HG03280 (cell line): Measurements from ENCODE around the gene SETD3.
A peak's percentile ranks its signal among the peaks of the same experiment; 100 is the strongest.

Source experiments
- ATAC-seq: cut with Tn5 transposase; IDR thresholded peaks from one replicate; pipeline ENCODE4 v1.9.1; 2021; ENCODE audit warnings: mild to moderate bottlenecking, moderate library complexity; ENCODE audit not compliant: unreplicated experiment

Gene SETD3

DNA sequence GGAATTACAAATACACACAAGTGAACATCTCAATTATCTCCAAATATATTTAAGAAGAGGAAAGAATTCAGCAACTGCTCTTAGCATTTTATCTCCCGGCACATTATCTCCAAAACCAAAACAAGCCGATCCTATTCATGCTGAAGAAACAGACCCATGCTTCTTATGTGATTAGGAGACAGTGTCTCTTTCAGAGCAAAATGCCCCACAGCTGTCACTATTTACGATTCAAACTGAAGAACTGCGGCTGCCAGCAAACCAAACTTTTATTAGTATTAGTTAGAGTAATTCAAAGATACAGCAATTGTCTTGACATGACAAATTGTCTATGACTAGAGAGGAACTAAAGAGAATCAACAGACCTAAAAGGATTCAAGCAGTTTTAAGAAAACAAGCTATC is 79.4 kb downstream of the SETD3 start:
- ATAC-seq, result no peak

DNA sequence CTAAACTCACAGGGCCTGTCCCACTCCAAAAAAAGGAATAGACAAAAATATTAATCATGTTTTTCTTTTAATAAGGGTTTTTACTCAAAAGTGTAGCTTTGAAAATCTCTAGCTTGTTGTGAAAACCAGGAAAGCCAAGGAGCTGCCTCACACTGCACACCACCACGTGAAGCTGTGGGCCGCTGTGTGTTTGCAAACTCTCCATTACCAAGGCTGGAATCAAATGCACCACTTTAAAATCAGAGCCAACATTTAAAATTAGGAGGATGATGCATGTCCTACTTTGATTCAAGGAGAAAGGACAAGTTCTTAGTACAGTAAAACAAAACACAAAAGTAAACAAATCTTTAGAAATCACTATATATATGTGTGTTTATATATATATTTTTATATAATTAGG is 83.0 kb downstream of the SETD3 start:
- ATAC-seq, result no peak

DNA sequence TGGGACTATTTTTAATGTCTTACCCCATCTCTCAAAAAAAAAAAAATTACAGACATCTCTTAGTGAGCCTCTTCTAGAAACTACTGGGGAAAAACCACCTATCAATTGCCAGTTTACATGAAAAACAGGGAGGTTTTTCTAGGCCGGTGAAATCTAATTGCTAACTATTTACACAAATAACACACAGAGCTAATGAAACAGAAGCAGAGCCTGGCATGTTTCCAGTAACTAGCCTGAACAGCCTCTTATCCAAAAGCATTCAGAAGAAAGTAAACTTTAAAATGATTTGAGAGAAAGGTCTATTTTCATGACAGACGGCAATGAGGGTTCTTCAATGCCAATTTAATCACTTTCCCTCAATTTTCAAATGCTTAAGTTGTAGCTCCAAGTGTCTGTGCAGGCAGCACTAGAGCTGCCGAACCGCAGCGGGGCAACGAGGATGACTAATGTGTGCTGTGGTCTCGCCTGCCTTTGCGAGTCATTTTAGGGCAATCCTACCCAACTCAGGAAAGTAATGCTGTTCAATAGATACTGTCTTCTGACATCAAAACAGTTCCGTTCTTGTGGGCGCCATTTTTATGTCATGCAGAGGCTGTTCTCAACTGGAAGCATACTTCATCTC is 84.6 kb downstream of the SETD3 start:
- no peak for ATAC-seq

DNA sequence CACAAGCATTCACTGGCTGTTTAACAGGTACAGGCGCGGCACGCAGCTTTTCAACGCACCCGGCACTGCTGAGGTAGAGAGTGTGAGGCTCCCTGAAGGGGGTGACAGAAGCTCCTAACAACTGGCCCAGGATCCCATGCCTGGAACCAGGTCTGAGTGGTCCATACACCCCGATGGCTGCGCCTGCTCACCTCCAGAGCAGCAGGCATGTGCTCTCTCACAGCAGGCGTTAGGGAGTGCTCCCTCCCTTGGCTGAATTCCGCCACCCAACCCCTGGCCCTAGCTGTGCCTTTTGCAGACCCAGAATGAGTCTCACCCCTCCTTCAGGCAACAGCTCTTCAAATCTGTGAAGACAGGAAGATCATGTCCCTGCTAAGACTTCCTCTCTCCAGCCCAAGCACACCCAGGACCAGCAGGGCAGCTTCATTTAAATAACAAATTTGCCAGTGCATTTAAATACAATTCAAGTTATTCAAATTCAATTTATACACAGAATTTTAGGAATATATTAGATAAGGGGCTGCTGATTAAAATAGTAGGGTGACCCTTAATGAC is 86.0 kb downstream of the SETD3 start:
- ATAC-seq, result no peak

DNA sequence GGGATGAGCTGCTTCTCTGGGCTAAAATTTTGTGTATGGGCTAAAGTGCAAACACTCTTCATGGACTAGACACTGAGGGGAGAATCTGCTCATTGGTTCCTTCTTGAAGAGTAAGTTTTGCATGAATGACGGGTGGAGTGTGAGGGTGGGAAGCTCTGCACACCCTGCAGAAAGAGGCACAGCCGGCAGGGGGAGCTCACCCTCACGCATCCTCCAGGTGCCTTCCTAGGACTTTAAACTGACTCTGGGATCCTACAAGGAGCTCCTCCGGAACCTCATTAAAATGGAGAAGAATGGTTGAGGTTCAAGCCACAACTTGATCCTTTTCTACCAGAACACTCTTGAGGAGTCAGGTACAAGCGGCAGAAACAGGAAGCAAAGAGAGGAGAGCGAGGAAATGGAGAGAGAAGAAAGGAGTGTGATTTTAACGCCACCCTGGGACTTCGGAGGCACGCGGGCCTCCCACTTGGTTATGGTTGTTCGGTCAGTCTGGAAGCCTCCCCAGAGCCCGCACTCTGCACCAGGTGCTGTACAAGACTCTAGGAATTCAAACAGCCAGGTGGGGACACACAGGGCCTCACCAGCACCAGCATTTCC is 87.5 kb downstream of the SETD3 start:
- ATAC-seq, result peak; percentile 53

DNA sequence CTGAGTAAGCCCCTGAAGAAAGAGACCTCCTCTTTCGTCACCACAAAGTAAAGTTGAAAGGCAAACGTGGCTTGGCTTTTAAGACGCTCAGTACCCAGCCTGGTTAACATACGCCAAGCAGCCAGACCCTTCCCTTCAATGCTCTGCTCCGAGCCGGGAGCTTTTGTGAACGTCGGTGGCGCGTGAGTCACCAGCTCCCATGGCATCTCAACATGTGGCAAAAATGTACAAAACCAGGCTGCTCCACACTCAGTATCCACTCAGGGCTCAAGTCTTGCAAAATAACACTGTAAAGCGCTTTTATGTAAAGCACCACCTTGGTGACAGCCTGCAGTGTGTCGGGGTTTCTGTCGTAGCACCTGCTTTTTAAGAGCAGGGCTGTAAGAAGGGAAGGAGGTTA is 89.0 kb downstream of the SETD3 start:
- ATAC-seq, result no peak

DNA sequence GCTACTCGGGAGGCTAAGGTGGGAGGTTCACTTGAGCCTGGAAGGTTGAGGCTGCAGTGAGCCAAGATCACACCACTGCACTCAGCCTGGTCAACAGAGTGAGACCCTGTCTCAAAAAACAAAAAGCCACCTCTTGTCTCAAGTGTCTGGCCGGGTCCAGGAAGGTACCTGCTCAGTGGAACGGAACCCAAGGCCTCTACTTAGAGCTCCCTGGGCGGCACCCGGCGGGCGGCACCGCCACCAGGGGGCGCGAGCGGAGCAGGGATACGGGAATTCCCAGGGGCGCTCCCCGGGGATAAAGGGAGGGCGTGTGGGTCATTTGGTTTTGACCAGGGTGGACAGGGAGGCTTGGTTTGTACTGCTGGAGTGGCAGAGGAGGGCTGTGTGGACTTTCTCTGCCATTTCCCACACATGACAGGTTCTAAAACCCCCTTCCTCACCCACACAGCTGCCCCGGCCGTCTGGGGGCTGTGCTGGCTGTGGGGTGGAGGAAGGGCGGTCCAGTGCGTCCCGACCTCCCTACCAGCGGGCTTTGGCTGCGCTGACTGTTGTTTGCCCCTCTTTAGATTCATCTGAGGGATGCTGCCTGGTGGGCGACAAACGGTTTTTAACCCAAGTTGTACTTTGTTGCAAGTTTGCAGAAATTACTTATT is 91.4 kb downstream of the SETD3 start:
- ATAC-seq, result peak; percentile 45

DNA sequence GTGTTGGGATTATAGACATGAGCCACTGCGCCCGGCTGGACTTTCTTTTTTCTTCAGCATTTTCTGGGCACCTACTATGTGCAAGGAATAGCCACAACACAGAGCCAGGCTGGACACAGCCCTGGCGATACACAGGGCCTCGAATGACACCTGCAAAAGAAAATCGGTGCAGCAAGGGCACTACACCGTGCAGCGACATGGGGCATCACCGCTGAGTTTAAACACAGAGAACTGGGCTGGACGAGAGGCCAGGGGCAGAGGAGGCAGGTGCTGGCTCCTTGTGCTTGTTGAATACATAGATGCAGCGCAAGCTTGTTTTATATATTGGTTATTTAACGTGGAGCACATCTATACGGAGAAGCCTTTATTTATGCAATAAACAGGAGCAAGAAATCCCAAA is 92.4 kb downstream of the SETD3 start:
- no peak for ATAC-seq

DNA sequence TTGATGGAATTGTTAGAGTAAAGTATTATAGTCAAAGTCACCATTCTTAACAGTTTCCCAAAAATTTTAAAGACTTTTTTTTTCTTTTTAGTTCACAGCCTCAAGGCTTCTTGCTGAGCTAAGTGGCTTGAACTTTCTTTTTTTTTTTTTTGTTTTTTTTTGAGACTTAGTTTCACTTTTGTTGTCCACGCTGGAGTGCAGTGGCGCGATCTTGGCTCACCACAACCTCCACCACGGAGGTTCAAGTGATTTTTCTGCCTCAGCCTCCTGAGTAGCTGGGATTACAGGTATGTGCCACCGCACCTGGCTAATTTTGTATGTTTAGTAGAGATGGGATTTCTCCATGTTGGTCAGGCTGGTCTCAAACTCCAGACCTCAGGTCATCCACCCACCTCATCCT is 92.8 kb downstream of the SETD3 start:
- ATAC-seq, result no peak

DNA sequence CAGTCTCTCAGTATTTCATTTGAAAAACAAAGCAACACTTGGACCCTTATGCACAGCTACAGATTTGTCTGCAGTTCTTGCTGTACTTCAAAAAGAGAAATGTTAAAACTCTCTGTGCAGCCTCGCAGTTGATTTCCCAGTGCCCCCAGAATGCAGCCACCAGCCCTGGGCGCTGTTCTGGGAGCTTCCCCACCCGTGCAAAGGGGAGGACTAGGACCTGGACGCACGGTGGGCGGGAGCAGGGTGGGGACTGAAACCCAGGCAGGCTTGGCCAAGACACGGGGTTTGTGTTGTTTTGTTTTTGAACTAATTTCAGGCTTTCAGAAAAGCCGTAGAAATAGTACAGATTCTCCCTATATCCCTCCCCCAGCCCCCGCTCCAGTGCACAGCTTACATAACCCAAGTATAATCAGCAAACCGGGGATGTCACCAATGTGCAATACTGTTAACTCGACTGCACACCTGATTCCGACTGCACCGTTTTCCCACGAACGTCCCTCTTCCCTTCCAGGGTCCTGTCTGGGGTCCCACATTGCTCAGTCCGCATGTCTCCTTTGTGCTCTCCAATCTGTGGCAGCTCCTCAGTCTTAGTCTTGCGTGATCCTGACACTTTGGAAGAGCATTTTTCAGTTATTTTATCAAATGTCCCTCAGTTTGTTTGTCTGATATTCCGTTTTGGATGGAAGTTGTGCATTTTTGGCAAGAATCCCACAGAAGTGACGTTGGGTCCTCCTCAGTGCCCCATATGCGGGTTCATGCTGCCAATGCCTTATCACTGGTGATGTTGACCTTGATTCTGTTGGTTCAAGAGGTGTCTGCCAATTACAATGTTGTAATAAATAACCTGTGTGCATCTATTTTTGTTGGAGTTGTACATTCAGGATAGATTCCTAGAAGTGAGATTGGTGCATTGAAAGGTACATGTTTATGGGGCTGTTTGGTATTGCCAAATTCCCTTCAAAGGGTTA is 95.9 kb downstream of the SETD3 start:
- no peak for ATAC-seq

DNA sequence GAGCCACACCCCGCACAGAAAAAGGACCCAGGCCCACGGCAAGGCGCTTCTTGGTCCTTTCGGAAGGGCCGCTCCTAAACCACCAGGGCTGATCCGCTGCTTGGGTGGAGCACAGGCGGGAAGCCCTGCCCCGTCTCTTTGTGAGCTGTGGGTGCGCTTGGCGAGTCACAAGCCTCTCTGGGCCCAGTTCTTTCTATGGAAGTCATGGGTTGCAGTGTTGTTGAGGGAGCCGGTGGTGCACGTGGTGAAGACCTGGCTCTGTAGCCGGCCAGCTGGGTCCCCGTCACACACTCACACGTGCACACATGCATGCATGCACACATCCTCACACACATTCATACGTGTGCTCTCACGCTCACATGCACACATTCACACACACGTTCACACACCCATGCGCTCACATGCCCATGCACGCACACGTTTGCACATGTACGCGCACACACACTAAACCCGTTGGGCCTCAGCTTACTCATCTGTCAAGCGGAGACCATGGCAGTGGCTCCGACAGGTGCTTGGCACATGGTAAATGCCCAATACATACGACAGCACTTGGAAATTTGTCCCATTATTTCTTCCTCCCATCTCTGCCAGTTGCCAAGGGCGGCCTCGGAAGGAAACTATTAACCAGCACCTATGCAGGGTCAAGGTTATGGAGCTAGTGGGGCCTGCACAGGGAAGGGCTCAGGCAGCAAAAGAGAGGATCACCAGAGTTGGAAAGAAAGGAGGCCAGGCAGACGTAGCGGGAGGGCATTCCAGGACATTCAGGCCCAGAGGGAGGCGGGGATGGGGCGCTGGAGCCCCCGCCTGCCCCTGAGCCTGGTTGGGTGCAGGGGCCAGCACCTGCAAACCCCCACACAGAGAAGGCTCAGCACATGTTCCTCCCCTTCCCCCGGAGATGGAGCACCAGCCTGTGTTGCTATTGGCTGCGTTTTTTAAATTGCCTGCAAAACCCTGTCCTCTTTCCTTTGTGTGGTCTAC is 96.9 kb downstream of the SETD3 start:
- ATAC-seq, result no peak

DNA sequence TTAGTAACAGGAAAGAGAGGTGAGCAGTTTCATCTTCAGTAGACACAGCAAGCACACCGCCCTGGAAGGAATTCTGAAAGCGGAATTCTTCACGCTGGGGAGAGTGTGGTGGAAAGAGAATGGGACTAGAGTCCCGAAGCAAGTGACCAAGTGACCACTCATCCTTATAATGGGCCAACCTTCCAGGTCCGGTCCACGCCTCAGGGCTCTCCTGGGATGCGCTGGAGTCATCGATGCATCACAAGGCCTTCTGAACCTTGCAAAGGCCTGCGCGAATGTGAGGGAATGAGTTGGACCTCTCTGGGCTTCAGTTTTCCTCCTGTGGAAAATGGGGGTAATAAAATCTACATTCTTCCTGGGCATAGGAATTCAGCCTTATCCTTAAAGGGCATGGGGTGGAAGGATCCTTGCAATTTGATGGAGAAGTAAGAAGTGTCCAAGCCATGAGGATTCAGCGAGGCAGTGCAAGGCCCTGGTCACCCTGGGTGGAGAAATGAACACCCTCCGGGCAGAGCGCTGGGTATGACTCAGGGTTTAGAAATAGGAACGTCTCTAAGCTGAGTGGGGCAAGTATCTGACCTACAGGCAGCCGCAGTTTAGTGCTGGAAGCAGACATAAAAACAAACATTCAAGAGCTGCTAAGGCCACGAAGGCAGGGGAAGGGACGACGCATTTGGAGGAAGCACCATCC is 97.7 kb downstream of the SETD3 start:
- no peak for ATAC-seq

DNA sequence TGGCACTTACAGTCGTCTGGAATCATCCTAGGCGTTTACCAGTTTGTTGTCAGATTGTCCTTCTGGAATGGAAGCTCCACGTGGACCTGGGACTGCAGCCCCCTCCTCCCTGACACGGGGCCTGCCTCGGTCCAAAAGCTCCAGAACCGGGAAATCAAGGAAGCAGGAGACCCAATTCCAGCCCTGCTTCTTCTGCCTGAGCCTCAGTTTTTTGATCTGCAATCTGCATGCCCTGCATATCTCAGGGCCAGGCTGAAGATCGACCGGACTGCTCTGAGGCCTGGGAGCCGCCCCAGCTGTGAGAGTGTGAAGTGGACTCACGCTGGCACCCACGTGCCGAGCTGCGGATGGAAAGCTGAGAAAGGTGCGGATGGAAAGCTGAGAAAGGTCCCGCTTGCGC is 98.6 kb downstream of the SETD3 start:
- no peak for ATAC-seq

DNA sequence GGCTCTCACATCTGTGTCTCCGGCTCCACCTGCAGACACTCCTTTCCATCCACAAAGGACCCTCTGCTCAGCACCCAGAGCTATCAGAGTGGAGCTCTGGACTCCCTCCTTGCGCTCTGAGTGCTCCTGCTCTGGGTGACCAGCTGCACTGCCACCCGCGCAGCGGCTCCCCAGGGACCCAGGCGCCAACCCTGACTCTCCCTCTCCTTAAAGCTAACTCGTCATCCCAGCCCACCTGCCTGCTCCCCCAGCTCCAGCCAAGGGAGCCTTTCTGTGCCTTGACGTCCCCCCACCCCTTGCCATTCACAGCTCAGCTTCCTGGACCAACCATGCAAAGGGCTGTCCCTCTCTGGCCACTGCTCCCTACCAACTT is 99.0 kb downstream of the SETD3 start:
- no peak for ATAC-seq

DNA sequence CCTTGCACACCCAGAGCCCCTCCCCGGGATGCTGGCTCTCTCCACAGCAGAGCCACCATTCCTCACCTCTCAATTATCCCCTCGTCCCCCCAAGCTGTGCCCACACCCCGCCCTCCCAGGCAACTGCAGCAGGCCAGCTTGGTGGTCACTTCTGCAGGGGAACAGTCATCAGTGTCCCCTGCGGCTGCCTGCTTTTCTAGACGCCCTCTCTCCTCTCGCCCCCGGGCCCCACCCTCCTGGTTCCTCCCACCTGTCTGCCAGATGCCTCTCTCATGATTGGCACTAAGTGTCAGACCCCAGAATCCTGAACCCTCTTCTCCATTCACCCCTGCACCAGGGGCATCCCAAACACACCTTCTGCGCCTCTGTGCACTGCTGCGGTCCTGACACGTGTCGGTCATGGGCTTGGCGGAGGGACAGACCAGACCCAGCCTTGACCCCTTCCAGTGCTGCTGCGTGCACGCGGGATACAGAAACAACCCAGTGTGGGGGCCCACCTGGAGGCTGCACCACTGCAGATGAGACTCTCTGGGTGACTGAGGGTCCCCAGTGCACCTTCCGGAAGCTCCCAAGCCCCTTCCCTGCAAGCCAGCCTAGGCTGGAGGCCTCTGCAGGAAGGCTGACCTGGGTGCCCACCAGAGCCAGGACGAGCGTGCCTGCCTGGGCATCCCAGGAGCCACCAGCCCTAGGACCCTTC is 99.5 kb downstream of the SETD3 start:
- no peak for ATAC-seq

DNA sequence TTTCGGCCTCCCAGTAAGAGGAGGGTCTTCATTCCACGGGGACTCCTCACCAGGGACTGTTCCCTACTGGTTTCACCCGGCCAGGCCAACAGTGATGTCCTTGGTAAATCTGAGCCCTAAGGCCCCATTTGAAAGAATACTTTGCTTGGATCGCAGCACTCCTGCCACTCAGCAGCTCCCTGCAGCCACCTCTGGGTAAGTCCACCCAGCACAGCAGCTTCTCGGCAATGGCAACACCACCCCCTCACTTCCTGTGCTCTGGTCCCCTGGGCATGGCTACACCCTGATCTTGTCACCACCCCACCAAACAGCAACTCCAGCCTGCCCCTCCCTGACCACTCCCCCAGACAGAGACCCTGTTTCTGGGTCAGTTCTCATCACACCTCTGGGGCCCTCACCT is 100.3 kb downstream of the SETD3 start:
- no peak for ATAC-seq

DNA sequence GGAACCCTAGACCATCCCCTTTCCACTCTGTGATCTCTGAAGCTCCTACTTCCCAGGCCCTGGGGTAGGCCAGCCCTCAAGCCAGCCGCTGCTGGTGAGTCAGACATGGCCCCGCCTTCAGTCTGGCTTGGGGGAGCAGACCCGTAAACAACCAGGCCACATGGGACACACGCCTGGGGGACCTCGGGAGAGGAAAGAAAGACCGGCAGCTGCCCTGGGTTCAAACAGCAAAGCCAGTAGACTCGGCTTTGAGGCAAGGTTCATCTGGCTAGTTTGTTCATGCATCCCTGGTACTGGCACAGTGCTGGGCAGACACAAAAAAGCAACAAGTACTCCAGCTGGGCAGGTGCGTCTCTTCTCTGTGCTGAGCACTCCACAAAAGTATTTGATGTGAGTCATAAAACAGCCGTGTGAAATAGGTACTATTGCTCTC is 101.9 kb downstream of the SETD3 start:
- ATAC-seq, result no peak

DNA sequence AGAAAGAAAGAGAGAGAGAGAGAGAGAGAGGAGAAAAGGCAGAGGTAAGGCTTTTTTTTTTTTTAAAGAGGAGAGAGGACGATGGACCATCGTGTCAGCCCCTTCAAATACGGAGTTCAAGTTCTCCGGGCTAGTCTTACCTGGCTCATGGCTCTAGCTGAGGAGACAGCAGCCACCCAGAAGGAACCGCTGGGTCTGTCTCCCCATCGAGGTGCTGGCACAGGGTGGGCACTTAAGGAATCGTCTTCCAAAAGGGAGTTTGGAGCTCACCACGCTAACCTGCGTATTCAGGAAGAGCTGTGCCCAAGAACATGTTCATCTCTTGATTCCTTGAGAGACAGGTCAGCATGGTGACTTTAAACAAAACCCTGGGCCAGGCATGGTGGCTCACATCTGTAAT is 102.7 kb downstream of the SETD3 start:
- no peak for ATAC-seq

DNA sequence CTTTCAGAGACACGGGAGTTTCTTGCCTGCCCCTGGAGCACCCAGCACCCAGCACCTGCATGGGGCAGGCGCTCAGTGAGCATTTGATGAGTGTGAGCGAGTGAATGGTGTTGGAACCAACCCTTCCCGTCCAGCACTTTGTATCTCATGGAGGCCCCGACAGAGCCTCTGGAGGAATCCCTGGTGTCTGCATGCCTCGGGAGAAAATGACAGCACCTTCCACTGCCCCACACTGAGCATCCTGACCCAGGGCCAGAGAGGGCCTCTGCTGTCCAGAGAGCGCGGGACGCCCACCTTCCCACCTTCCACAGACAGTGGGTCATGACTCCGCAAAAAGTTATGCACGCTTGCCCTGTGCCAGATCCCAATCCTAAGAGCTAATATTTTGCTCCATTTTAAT is 105.7 kb downstream of the SETD3 start:
- ATAC-seq, result no peak
